Measurements from ENCODE around the gene HIVEP3. TPM values are rescaled to one million over a fixed set of nuclear protein-coding genes. Genes with fewer than 3 reads are reported as not detected.

HIVEP3 gene
- total RNA-seq, 1 experiment from 2014 or later: 1.2 TPM

DNA sequence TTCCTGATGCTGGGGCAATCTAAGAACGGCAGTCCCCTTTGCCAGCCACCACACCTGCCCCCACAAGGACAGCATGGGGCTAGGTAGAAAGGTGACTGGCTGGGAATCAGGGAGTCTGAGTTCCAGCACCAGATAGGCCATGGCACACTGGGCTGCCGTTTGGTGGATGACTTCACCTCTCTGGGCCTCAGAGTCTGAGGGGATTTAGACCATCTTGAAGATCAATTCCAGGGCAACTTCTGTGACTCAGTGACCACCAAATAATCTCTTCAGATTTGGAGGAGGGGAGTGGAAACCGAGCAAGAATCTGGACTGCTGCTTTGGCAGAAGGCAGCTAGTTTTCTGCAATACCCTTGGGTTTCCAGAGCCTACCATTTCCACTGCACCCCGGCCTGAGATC lies 342.1 kb downstream of the HIVEP3 start:
- Mint-ChIP-seq H3K4me1 (ENCODE audit: insufficient read depth, unreplicated experiment) (no peaks in the 10 kb centered on the region), H3K4me3 (ENCODE audit: unreplicated experiment) (no peak overlapping the region), H3K9me3 (ENCODE audit: unreplicated experiment) (no peaks in the 10 kb centered on the region), H3K36me3 (ENCODE audit: insufficient read depth, unreplicated experiment) (peaks cover 6% of the 10 kb centered on the region), H3K27ac (ENCODE audit: low read depth, unreplicated experiment) (no peak overlapping the region), H3K27me3 (ENCODE audit: insufficient read depth, unreplicated experiment) (no peaks in the 10 kb centered on the region)
- BruUV-seq (replicated peaks): no TSS peak
- no peak for DNase-seq (ENCODE audit: unreplicated experiment)
- ChIA-PET POLR2A (no interaction called here), CTCF (interaction anchor here (1.1 to 4.9 kb wide), 3 partner anchors 59 to 566 kb away, joined by 3 to 37 read pairs (median 22); no protein-coding TSS in a partner anchor)
- intact Hi-C loops (cut with micrococcal nuclease): loop anchor here (5.0 kb wide), 1 partner anchor 86 kb away; no protein-coding TSS in a partner anchor
- TF ChIP-seq, protein P1, sequence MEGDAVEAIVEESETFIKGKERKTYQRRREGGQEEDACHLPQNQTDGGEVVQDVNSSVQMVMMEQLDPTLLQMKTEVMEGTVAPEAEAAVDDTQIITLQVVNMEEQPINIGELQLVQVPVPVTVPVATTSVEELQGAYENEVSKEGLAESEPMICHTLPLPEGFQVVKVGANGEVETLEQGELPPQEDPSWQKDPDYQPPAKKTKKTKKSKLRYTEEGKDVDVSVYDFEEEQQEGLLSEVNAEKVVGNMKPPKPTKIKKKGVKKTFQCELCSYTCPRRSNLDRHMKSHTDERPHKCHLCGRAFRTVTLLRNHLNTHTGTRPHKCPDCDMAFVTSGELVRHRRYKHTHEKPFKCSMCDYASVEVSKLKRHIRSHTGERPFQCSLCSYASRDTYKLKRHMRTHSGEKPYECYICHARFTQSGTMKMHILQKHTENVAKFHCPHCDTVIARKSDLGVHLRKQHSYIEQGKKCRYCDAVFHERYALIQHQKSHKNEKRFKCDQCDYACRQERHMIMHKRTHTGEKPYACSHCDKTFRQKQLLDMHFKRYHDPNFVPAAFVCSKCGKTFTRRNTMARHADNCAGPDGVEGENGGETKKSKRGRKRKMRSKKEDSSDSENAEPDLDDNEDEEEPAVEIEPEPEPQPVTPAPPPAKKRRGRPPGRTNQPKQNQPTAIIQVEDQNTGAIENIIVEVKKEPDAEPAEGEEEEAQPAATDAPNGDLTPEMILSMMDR (IDR thresholded peaks at IDR 0.05; ENCODE audit: unreplicated experiment): no peak

GRCh38 chr1:41576206-41576605 lies 342.5 kb downstream of the HIVEP3 start:
- Mint-ChIP-seq H3K4me1 (ENCODE audit: insufficient read depth, unreplicated experiment) (no peaks in the 10 kb centered on the region), H3K27ac (ENCODE audit: low read depth, unreplicated experiment) (no peak overlapping the region), H3K9me3 (ENCODE audit: unreplicated experiment) (no peaks in the 10 kb centered on the region), H3K27me3 (ENCODE audit: insufficient read depth, unreplicated experiment) (no peaks in the 10 kb centered on the region), H3K36me3 (ENCODE audit: insufficient read depth, unreplicated experiment) (peaks cover 6% of the 10 kb centered on the region), H3K4me3 (ENCODE audit: unreplicated experiment) (no peak overlapping the region)
- DNase-seq (ENCODE audit: unreplicated experiment): no peak
- intact Hi-C loops (cut with micrococcal nuclease): loop anchor here (5.0 kb wide), 1 partner anchor 86 kb away; no protein-coding TSS in a partner anchor
- TF ChIP-seq, protein P1 (IDR thresholded peaks at IDR 0.05; ENCODE audit: unreplicated experiment): no peak
- ChIA-PET POLR2A (no interaction called here), CTCF (interaction anchor here (0.6 to 4.9 kb wide), 9 partner anchors 11 to 597 kb away, joined by 3 to 37 read pairs (median 4); no protein-coding TSS in a partner anchor)
- BruUV-seq (replicated peaks): no TSS peak

DNA sequence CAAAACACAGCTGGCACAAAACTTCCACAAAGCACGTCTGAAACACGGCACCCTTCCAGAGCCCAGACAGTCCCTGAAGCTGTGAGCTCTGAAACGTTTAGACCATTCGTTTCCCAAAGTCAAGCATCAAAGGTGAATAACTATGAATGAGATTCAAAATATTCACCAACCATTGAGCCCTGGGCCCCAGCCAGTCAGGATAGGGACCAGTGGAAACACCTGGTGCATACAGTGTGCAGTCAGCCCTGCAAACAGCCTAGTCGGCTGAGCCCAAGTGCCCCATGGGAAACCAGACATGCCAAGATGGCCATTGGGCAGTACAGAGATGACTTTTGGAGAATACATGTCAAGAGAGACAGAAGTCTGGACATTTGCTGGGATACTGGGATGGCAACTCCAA lies 343.9 kb downstream of the HIVEP3 start:
- BruUV-seq (replicated peaks): no TSS peak
- DNase-seq (ENCODE audit: unreplicated experiment): no peak
- H3K36me3 Mint-ChIP-seq (ENCODE audit: insufficient read depth, unreplicated experiment): peaks cover 6% of the 10 kb centered on the region

More for the DNA sequence above, 343.9 kb downstream of the HIVEP3 start:
- intact Hi-C loops (cut with micrococcal nuclease): loop anchor here (1.0 to 5.0 kb wide), 4 partner anchors 87 to 597 kb away; no protein-coding TSS in a partner anchor
- TF ChIP-seq, protein P1 (IDR thresholded peaks at IDR 0.05; ENCODE audit: unreplicated experiment): no peak
- Mint-ChIP-seq H3K4me1 (ENCODE audit: insufficient read depth, unreplicated experiment) (no peaks in the 10 kb centered on the region), H3K27me3 (ENCODE audit: insufficient read depth, unreplicated experiment) (no peaks in the 10 kb centered on the region), H3K9me3 (ENCODE audit: unreplicated experiment) (no peaks in the 10 kb centered on the region), H3K4me3 (ENCODE audit: unreplicated experiment) (no peak overlapping the region), H3K27ac (ENCODE audit: low read depth, unreplicated experiment) (no peak overlapping the region)
- CTCF ChIA-PET: interaction anchor here (0.5 to 4.9 kb wide), 30 partner anchors 8 to 1755 kb away, joined by 3 to 37 read pairs (median 4); no protein-coding TSS in a partner anchor
- POLR2A ChIA-PET: interaction anchor here (0.6 kb wide), 1 partner anchor 18 kb away, joined by 3 read pairs; no protein-coding TSS in a partner anchor

Data from MCF 10A (cell line).